Measurements from ENCODE around the gene BMP2K.
A peak's percentile ranks its signal among the peaks of the same experiment; 100 is the strongest.
"Not testable (repeated sequence)": the region's sequence is repeated elsewhere in the genome, so short reads cannot be mapped to it uniquely, and the experiment has no call there.

Gene BMP2K

DNA sequence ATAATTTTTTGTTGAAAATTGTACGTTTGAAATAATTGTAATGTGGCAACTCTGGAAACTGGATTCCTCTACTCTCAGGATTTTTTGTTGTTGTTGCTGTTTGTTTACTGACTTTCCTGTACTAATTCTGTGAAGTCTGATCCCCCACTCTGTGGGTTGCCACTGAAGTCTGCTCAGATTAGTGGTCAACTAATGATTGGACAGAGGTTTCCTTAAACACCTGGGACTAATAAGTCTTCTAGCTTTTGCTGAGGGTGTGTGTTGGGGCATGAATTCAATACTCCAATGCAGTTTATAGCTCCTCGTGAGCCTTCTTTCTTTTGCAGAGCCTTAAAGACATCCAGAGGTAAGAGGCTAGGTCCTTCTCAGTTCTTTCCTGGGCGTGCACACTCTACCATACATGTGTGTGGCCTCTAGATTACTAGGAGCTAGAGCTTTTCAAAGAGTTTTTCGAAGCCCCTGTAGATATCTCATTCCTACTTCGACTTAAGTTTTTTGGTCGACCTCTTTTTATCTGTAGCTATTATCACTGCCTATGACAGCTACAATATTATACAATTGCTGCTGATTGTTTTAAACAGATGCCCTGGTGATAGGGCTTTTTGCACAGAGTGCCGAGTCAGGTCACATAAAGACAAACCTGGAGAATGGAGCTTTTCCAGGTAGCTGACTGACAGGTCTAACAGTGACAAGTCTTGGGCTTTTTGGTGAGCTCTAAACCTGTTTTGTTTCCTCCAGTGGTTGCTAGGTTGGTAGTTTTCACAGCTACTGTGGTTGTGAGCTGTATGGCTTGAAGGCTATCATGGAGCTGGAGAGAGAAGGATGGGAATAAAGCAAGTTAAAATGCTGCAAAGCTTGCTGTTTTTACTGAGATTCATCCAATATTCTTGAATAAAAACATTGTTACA is 34.0 kb downstream of the BMP2K start:
- no peak for DNase-seq (ENCODE audit: low read depth in 2 of 2)
- TF ChIP-seq, protein P1, sequence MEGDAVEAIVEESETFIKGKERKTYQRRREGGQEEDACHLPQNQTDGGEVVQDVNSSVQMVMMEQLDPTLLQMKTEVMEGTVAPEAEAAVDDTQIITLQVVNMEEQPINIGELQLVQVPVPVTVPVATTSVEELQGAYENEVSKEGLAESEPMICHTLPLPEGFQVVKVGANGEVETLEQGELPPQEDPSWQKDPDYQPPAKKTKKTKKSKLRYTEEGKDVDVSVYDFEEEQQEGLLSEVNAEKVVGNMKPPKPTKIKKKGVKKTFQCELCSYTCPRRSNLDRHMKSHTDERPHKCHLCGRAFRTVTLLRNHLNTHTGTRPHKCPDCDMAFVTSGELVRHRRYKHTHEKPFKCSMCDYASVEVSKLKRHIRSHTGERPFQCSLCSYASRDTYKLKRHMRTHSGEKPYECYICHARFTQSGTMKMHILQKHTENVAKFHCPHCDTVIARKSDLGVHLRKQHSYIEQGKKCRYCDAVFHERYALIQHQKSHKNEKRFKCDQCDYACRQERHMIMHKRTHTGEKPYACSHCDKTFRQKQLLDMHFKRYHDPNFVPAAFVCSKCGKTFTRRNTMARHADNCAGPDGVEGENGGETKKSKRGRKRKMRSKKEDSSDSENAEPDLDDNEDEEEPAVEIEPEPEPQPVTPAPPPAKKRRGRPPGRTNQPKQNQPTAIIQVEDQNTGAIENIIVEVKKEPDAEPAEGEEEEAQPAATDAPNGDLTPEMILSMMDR (IDR thresholded peaks at IDR 0.05; ENCODE audit: low read depth, low read length), result no peak
- H3K4me3 ChIP-seq (replicated peaks in 1 of 2; ENCODE audit: low read depth in 2 of 2, low read length in 2 of 2), result no peak overlapping the region

DNA sequence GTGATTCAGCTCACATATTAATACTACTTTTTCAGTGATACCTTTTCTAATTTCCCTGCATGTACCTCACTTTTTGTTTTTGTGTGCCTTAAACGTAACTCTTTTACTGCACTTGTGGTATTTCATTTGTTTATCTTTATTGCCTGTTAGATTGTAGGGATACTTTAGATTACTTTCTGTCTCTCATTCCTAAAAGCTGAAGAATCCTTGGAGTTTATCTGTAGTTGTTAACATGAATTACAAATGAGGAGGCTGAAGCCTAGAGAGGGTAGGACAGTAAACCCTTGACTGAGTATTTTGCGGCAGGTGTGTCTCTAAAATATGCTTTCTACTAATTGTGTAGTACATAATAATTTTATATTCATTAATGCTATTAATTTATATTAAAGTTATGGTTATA is 34.9 kb downstream of the BMP2K start:
- no peak for DNase-seq (ENCODE audit: low read depth in 2 of 2)
- TF ChIP-seq, protein P1 (IDR thresholded peaks at IDR 0.05; ENCODE audit: low read depth, low read length), result no peak
- H3K4me3 ChIP-seq (replicated peaks in 1 of 2; ENCODE audit: low read depth in 2 of 2, low read length in 2 of 2), result no peak overlapping the region

DNA sequence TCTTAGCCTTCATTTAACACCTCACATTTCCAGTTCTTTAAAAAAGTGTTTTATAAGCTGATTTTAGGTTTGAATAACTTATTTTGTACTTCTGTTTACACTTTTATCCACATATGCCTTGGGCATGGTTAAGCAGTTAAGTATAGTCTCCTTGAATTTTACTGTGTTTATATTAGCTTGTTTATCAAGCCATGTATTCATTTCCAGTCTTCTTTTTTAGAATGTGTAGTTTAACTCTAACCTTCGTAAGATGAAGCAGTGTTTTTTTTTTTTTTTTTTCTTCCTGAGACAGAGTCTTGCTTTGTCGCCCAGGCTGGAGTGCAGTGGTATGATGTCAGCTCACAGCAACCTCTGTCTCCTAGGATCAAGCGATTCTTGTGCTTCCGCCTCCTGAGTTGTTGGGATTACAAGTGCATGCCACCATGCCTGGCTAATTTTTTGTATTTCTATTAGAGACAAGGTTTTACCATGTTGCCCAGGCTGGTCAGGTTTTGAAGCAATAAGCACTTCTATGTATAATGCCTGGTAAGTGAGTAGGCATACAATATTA is 42.5 kb downstream of the BMP2K start:
- no peak overlapping the region for H3K4me3 ChIP-seq (replicated peaks in 1 of 2; ENCODE audit: low read depth in 2 of 2, low read length in 2 of 2)
- no peak for DNase-seq (ENCODE audit: low read depth in 2 of 2)
- TF ChIP-seq, protein P1 (IDR thresholded peaks at IDR 0.05; ENCODE audit: low read depth, low read length), result no peak

DNA sequence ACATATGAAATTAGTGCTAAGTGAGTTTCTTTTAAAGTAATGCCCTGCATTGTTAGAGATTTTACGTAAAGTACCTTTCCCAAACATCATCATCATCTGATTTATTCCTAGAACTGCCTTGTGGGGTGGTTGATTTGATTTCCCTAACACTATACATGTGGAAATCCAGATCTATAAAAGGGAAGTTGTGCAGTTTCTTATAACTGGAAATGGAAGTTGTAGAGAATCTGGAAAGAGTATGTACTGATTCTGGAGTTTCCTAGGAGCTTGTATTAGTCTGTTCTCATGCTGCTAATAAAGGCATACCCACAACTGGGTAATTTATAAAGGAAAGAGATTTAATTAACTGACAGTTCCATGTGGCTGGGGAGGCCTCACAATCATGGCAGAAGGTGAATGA is 47.9 kb downstream of the BMP2K start:
- DNase-seq (ENCODE audit: low read depth in 2 of 2), result no peak
- TF ChIP-seq, protein P1 (IDR thresholded peaks at IDR 0.05; ENCODE audit: low read depth, low read length), result no peak
- H3K4me3 ChIP-seq (replicated peaks in 1 of 2; ENCODE audit: low read depth in 2 of 2, low read length in 2 of 2), result no peak overlapping the region

DNA sequence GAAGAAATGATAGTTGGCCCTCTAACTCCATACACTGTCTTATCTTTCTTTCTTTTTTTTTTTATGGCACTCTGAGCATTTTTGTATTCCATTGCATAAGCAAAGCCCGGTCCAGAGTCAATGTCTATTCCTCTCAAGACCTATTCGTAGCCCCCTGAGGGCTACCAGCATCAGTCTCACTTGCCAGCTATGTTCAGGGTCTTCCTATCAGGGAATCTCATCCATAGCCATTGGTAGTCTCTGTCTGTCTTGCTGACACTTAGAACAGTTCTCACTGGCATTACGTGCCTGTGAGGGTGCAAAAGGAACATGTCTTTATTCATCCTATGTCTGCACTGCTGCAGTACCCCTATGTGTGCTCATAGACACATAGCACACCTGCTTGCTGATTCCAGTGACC is 51.0 kb downstream of the BMP2K start:
- TF ChIP-seq, protein P1 (IDR thresholded peaks at IDR 0.05; ENCODE audit: low read depth, low read length), result no peak
- DNase-seq (ENCODE audit: low read depth in 2 of 2), result no peak

DNA sequence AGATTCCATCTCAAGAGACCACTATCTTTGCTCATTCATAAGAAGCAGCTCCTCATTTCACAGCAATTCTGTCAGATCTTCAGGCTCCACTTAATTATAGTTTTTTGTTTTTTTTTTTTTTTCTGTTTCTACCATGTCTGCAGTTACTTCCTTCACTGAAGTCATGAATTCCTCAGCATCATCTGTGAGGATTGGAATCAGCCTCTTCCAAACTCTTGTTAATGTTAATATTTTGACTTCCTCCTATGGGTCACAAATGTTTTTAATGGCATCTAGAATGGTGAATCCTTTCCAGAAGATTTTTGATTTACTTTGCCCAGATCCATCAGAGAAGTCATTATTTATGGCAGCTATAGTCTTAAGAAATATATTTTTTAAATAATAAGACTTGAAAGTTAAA is 53.1 kb downstream of the BMP2K start:
- no peak overlapping the region for H3K4me3 ChIP-seq (replicated peaks in 1 of 2; ENCODE audit: low read depth in 2 of 2, low read length in 2 of 2)
- peak in 1 of 2 donors; percentile 45 for DNase-seq (ENCODE audit: low read depth in 2 of 2)
- TF ChIP-seq, protein P1 (IDR thresholded peaks at IDR 0.05; ENCODE audit: low read depth, low read length), result no peak

More for the DNA sequence above, 51.0 kb downstream of the BMP2K start:
- H3K4me3 ChIP-seq (replicated peaks in 1 of 2; ENCODE audit: low read depth in 2 of 2, low read length in 2 of 2), result no peak overlapping the region

DNA sequence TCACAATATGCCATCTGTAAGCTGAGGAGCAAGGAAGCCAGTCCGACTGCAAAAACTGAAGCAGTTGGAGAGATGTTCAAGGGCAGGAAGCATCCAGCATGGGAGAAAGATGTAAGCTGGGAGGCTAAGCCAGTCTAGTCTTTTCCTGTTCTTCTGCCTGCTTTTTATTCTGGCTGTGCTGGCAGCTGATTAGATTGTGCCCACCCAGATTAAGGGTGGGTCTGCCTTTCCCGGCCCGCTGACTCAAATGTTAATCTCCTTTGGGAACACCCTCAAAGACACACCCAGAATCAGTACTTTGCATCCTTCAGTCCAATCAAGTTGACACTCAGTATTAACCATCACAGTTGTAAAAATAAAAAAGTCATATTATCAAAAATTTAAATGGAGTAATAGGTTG is 63.5 kb downstream of the BMP2K start:
- not testable (repeated sequence) for DNase-seq (ENCODE audit: low read depth in 2 of 2); H3K4me3 ChIP-seq (replicated peaks in 1 of 2; ENCODE audit: low read depth in 2 of 2, low read length in 2 of 2)

DNA sequence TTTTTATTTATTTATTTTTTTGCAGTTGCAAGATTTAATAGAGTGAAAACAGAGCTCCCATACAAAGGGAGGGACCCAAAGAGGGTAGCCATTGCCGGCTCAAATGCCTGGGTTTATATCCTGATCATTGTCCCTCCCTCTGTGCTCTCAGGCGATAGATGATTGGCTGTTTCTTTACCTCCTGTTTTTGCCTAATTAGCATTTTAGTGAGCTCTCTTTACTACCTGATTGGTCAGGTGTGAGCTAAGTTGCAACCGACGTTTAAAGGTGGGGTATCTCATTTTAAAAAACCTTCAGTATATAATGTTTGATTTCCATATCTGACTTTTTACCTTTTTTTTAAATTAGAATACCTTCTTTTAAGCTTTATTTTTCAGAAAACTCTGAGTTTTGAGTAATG is 64.1 kb downstream of the BMP2K start:
- not testable (repeated sequence) for DNase-seq (ENCODE audit: low read depth in 2 of 2); H3K4me3 ChIP-seq (replicated peaks in 1 of 2; ENCODE audit: low read depth in 2 of 2, low read length in 2 of 2)
